ENCODE results near the gene ROR2. TPM values are rescaled to one million over a fixed set of nuclear protein-coding genes. Genes with fewer than 3 reads are reported as not detected.

The ROR2 gene
- total RNA-seq, 1 donor from 2014 or later: 18.6 TPM

DNA sequence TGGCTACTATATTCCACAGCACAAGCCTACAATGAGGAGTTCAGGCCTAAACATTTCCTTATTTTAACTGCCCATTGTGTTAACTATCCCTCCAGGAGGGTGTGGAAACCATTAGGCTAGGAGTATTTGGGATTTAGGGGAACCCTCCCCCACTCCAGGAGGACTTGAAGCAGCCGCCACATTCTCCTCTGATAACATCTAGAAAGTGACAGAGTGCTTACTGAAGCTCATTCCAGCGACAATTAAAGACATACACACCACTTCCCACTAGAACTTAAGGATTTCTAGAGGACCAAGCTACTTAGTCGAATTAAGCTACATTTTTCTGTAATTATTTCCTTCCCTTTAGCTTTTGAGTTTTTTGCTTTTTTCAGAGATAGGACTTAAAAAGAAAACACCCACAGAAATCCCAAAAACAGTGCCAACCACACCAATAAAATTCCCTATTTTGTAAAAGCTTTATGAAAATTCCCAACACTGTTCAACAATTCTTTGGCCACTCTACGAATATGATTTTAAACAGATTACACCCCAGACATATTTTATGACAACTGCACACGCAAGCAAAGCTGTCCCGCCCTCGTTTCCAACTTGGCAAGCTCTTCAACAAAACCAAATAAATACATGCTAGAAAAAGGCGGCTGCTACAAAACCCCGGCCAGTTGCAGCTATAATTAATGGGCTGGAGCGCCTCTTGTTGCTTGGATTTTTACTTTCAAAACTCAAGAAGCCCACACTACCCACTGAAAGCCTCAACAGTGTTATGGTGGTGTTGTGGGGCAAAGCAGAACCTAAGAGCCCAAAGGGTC, 4.5 kb downstream of the ROR2 start:
- peak overlapping the region; percentile 31 for H3K4me3 Mint-ChIP-seq (ENCODE audit: unreplicated experiment)

DNA sequence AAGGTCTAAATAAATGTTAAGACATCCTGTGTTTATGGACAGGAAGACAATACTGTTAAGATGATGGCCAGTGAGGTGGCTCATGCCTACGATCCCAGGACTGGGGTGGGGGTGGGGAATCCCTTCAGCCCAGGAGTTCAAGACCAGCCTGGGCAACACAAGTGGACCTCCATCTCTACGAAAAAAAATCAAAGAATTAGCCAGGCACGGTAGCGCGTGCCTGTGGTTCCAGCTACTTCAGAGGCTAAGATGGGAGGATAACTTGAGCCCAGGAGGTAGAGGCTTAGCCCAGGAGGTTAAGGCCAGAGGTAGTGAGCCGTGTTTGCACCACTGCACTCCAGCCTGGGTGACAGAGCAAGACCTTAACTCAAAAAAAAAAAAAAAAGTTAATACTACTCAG, 5.3 kb downstream of the ROR2 start:
- TF ChIP-seq, protein P1, sequence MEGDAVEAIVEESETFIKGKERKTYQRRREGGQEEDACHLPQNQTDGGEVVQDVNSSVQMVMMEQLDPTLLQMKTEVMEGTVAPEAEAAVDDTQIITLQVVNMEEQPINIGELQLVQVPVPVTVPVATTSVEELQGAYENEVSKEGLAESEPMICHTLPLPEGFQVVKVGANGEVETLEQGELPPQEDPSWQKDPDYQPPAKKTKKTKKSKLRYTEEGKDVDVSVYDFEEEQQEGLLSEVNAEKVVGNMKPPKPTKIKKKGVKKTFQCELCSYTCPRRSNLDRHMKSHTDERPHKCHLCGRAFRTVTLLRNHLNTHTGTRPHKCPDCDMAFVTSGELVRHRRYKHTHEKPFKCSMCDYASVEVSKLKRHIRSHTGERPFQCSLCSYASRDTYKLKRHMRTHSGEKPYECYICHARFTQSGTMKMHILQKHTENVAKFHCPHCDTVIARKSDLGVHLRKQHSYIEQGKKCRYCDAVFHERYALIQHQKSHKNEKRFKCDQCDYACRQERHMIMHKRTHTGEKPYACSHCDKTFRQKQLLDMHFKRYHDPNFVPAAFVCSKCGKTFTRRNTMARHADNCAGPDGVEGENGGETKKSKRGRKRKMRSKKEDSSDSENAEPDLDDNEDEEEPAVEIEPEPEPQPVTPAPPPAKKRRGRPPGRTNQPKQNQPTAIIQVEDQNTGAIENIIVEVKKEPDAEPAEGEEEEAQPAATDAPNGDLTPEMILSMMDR (IDR thresholded peaks at IDR 0.05): no peak
- Mint-ChIP-seq H3K27ac (ENCODE audit: unreplicated experiment) (no peak overlapping the region), H3K27me3 (ENCODE audit: low read depth) (no peaks in the 10 kb centered on the region), H3K4me1 (ENCODE audit: low read depth) (peaks cover 40% of the 10 kb centered on the region), H3K4me3 (ENCODE audit: unreplicated experiment) (no peak overlapping the region), H3K9me3 (ENCODE audit: low read depth) (no peaks in the 10 kb centered on the region), H3K36me3 (ENCODE audit: low read depth) (no peaks in the 10 kb centered on the region)
- no peak for DNase-seq (ENCODE audit: low spot score)

More for the DNA sequence above, 4.5 kb downstream of the ROR2 start:
- Mint-ChIP-seq H3K27ac (ENCODE audit: unreplicated experiment) (peak overlapping the region; percentile 59), H3K4me1 (ENCODE audit: low read depth) (peaks cover 43% of the 10 kb centered on the region), H3K36me3 (ENCODE audit: low read depth) (no peaks in the 10 kb centered on the region), H3K9me3 (ENCODE audit: low read depth) (no peaks in the 10 kb centered on the region), H3K27me3 (ENCODE audit: low read depth) (no peaks in the 10 kb centered on the region)
- DNase-seq (ENCODE audit: low spot score): no peak
- TF ChIP-seq, protein P1 (IDR thresholded peaks at IDR 0.05): no peak

DNA sequence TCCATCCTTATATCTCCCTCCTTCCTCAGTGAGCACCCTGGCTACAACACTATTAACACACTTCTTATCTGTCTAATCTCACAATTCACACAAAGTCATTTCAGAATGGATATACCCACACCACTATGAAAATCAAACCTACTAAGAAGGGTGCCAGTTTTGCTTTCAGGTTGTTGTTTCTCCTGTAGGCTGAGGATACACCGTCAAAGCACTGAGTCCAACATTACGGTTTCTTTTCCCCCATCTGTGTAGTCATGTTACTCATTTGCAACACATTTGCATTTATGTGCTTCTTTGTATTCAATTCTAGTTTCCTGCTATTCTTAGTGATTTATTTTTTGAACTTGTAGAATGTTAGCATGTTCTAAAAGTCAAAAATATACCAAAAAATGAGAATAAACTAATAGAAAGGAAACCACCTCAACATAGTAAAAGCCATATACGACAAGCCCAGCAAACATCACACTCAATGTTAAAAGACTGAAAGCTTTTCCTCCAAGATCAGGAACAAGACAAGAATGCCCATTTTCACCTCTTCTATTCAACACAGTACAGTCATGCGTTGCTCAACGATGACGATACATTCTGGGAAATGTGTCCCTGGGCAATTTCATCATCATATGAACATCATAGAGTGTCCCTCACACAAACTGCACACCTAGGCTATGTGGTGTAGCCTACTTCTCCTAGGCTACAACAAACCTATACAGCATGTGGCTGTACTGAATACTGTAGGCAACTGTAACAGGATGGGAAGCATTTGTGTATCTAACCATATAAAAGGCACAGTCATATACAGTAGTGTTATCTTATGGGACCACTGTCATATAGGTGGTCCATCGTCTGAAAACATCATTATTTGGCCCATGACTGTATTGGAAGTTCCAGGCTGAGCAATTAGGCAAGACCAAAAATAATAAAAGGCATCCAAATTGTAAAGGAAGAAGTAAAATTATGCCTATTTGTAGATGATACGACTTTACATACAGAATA, 6.3 kb downstream of the ROR2 start:
- no peak overlapping the region for H3K27ac Mint-ChIP-seq (ENCODE audit: unreplicated experiment)

DNA sequence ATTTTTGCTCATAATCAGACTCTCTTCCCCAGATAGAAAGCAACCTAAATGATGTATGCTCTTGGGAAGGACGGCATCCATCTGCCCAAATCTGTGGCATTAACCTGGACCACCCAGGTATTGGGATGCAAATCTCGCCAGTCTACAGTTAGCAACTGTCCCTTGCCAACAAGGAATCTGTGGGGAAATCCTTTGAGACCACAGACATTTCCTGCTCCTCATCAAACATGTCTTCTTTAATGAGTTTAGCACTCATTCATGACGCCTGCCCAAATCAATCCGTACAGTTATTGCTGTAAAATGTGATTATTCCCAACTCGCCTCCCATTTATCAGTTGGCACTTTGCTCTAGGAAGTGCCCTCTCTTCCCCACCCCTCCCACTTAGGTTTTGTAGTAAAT, 7.8 kb downstream of the ROR2 start:
- H3K27ac Mint-ChIP-seq (ENCODE audit: unreplicated experiment): no peak overlapping the region
- DNase-seq (ENCODE audit: low spot score): no peak
- TF ChIP-seq, protein P1 (IDR thresholded peaks at IDR 0.05): no peak
- H3K4me1 Mint-ChIP-seq (ENCODE audit: low read depth): peaks cover 45% of the 10 kb centered on the region
- H3K27me3 Mint-ChIP-seq (ENCODE audit: low read depth): no peaks in the 10 kb centered on the region
- H3K36me3 Mint-ChIP-seq (ENCODE audit: low read depth): no peaks in the 10 kb centered on the region
- H3K4me3 Mint-ChIP-seq (ENCODE audit: unreplicated experiment): no peak overlapping the region
- no peaks in the 10 kb centered on the region for H3K9me3 Mint-ChIP-seq (ENCODE audit: low read depth)

More for the DNA sequence above, 6.3 kb downstream of the ROR2 start:
- no peaks in the 10 kb centered on the region for H3K36me3 Mint-ChIP-seq (ENCODE audit: low read depth)
- no peak overlapping the region for H3K4me3 Mint-ChIP-seq (ENCODE audit: unreplicated experiment)
- no peaks in the 10 kb centered on the region for H3K27me3 Mint-ChIP-seq (ENCODE audit: low read depth)
- no peak for DNase-seq (ENCODE audit: low spot score)
- peaks cover 41% of the 10 kb centered on the region for H3K4me1 Mint-ChIP-seq (ENCODE audit: low read depth)
- TF ChIP-seq, protein P1 (IDR thresholded peaks at IDR 0.05): no peak
- no peaks in the 10 kb centered on the region for H3K9me3 Mint-ChIP-seq (ENCODE audit: low read depth)

DNA sequence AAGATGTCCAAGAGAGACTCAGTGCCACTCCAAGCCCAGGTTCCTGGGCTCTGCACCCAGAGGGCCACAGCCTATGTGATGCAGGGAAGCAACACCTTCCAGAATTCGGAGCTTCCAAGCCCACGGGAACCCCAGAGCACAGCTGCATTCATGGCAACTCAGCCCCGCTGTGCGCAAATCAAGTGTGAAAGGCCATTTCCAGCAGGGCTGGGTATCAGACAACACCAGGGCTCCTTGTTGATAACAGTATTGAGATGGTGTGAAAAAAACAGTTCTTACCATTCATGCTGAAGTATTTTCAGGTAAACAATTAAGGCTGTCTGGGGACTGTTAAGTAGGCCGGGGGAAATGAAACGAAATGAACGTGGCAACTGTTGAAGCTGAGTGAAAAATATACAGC, 10.1 kb downstream of the ROR2 start:
- Mint-ChIP-seq H3K4me3 (ENCODE audit: unreplicated experiment) (no peak overlapping the region), H3K27me3 (ENCODE audit: low read depth) (no peaks in the 10 kb centered on the region), H3K9me3 (ENCODE audit: low read depth) (no peaks in the 10 kb centered on the region), H3K27ac (ENCODE audit: unreplicated experiment) (no peak overlapping the region), H3K4me1 (ENCODE audit: low read depth) (peaks cover 47% of the 10 kb centered on the region), H3K36me3 (ENCODE audit: low read depth) (no peaks in the 10 kb centered on the region)
- no peak for DNase-seq (ENCODE audit: low spot score)
- TF ChIP-seq, protein P1 (IDR thresholded peaks at IDR 0.05): no peak

All from chondrocyte (in vitro differentiated cells).